NCI-H446 (cell line): ENCODE data around the gene IL17RC.
"Not testable (repeated sequence)": the region's sequence is repeated elsewhere in the genome, so short reads cannot be mapped to it uniquely, and the experiment has no call there.

Experiments
- DNase-seq, 2 experiments: peaks; one replicate each; lab custom pipeline; 2025; lab: John Stamatoyannopoulos, UW

IL17RC gene

GRCh38 chr3:9895715-9896114, 21.2 kb upstream of the IL17RC start:
- DNase-seq: not testable (repeated sequence)

GRCh38 chr3:9896755-9897407, 20.0 kb upstream of the IL17RC start:
- not testable (repeated sequence) for DNase-seq

GRCh38 chr3:9897408-9898372, 19.2 kb upstream of the IL17RC start:
- peak in 1 of 2 experiments; percentile 56 for DNase-seq

- DNase-seq: no peak
Measured at GRCh38 chr3:9898467-9899241, 18.2 kb upstream of the IL17RC start.

- DNase-seq: no peak
Measured at GRCh38 chr3:9899289-9899791, 17.6 kb upstream of the IL17RC start.

GRCh38 chr3:9900965-9901415, 15.9 kb upstream of the IL17RC start:
- not testable (repeated sequence) for DNase-seq

- no peak for DNase-seq
Measured at GRCh38 chr3:9901967-9902366, 14.9 kb upstream of the IL17RC start.

- no peak for DNase-seq
Measured at GRCh38 chr3:9902372-9903237, 14.3 kb upstream of the IL17RC start, which contains the start of gene IL17RE. Gene IL17RE, plus strand, starts transcription at chr3:9902848. Its CDS starts 85 bp downstream, at chr3:9902933.

- DNase-seq: no peak
Measured at GRCh38 chr3:9903238-9903624, 13.7 kb upstream of the IL17RC start.

GRCh38 chr3:9903904-9904303, 13.0 kb upstream of the IL17RC start:
- DNase-seq: no peak

GRCh38 chr3:9906480-9906879, 10.4 kb upstream of the IL17RC start:
- no peak for DNase-seq

GRCh38 chr3:9908286-9908685, 8.6 kb upstream of the IL17RC start:
- DNase-seq: no peak

GRCh38 chr3:9909221-9910013, 7.5 kb upstream of the IL17RC start:
- no peak for DNase-seq

- DNase-seq: no peak
Measured at GRCh38 chr3:9911863-9912262, 5.0 kb upstream of the IL17RC start.

GRCh38 chr3:9912294-9912935, 4.5 kb upstream of the IL17RC start:
- DNase-seq: no peak

- no peak for DNase-seq
Measured at GRCh38 chr3:9913601-9914000, 3.3 kb upstream of the IL17RC start.

GRCh38 chr3:9914011-9914410, 2.9 kb upstream of the IL17RC start:
- no peak for DNase-seq

GRCh38 chr3:9914559-9915253, 2.2 kb upstream of the IL17RC start:
- no peak for DNase-seq
